ENCODE data around the gene C19orf81. TPM values are rescaled to one million over a fixed set of nuclear protein-coding genes. Genes with fewer than 3 reads are reported as not detected.

Gene C19orf81
- total and polyA plus RNA-seq, 9 of the 15 experiments (the other 6 are each of a cell fraction or from before 2014, with no cell fraction given) = 2.5 to 42.9 (median 33.0) TPM; not detected in 4

DNA sequence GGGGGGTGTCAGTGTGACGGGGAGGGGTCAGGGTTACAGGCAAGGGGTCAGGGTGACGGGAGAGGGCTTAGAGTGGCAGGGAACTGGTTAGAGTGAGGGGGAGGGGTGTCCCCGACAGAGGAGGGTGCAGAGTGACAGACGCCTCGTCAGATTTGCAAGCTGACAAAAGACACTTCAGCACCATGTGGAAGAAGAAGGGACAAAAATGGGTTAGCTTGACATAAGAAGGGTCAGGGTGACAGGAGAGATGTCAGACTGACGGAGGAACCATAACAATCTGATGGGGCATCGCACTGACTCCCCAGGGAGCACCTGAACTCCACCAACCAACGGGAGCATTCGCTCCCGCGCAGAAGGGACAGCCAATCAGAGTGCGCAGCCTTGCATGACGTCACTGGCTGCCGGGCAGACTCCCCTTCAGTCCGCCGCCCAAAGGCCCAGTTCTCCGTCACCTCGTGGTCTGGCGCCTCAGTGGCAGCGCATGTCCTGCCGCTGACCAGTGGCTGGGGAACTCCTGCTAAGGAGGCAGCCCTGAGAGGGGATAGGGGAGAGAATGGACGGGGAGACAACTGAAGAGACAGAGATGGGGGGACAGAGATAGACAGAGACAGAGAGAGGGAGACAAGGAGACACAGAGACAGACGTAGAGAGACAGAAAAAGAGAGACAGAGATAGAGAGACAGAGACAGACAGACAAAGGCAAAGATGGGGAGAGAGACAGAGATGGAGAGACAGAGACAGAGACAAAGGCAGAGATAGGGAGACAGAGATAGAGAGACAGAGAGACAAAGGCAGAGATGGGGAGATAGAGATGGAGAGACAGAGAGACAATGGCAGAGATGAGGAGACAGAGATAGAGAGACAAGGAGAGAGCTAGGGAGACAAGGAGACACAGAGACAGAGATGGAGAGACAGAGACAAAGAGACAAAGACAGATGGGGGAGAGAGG lies 30.2 kb downstream of the C19orf81 start (continued):
- TF ChIP-seq NFIX (CRISPR knock-in tag; IDR thresholded peaks at IDR 0.05; ENCODE audit: low read depth) = no peak
- no peak for TF ChIP-seq IFI16 (CRISPR knock-in tag; IDR thresholded peaks at IDR 0.05)
- no peak for TF ChIP-seq MED1 (CRISPR knock-in tag; IDR thresholded peaks at IDR 0.05; ENCODE audit: borderline replicate concordance)
- TF ChIP-seq L3MBTL2 (IDR thresholded peaks at IDR 0.05) = peak; percentile 99
- TF ChIP-seq, protein P1, sequence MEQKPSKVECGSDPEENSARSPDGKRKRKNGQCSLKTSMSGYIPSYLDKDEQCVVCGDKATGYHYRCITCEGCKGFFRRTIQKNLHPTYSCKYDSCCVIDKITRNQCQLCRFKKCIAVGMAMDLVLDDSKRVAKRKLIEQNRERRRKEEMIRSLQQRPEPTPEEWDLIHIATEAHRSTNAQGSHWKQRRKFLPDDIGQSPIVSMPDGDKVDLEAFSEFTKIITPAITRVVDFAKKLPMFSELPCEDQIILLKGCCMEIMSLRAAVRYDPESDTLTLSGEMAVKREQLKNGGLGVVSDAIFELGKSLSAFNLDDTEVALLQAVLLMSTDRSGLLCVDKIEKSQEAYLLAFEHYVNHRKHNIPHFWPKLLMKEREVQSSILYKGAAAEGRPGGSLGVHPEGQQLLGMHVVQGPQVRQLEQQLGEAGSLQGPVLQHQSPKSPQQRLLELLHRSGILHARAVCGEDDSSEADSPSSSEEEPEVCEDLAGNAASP (IDR thresholded peaks at IDR 0.05) = no peak
- TF ChIP-seq ZNF134 (CRISPR knock-in tag; conservative IDR thresholded peaks at IDR 0.05) = no peak
- TF ChIP-seq ETS2 (tag; IDR thresholded peaks at IDR 0.05; ENCODE audit: borderline replicate concordance, poor library complexity, severe bottlenecking) = no peak
- TF ChIP-seq, protein P2, sequence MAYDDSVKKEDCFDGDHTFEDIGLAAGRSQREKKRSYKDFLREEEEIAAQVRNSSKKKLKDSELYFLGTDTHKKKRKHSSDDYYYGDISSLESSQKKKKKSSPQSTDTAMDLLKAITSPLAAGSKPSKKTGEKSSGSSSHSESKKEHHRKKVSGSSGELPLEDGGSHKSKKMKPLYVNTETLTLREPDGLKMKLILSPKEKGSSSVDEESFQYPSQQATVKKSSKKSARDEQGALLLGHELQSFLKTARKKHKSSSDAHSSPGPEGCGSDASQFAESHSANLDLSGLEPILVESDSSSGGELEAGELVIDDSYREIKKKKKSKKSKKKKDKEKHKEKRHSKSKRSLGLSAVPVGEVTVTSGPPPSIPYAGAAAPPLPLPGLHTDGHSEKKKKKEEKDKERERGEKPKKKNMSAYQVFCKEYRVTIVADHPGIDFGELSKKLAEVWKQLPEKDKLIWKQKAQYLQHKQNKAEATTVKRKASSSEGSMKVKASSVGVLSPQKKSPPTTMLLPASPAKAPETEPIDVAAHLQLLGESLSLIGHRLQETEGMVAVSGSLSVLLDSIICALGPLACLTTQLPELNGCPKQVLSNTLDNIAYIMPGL (CRISPR knock-in tag; IDR thresholded peaks at IDR 0.05) = no peak
- peak; percentile 88 for TF ChIP-seq BHLHE40 (IDR thresholded peaks at IDR 0.05; ENCODE audit: low read length)
- TF ChIP-seq ILF3 (IDR thresholded peaks at IDR 0.05; ENCODE audit: borderline replicate concordance) = no peak
- TF ChIP-seq, protein P3, sequence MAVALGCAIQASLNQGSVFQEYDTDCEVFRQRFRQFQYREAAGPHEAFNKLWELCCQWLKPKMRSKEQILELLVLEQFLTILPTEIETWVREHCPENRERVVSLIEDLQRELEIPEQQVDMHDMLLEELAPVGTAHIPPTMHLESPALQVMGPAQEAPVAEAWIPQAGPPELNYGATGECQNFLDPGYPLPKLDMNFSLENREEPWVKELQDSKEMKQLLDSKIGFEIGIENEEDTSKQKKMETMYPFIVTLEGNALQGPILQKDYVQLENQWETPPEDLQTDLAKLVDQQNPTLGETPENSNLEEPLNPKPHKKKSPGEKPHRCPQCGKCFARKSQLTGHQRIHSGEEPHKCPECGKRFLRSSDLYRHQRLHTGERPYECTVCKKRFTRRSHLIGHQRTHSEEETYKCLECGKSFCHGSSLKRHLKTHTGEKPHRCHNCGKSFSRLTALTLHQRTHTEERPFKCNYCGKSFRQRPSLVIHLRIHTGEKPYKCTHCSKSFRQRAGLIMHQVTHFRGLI (CRISPR knock-in tag; IDR thresholded peaks at IDR 0.05) = no peak
- TF ChIP-seq SRSF7 (optimal IDR thresholded peaks at IDR 0.05; ENCODE audit: low read depth, low read length) = no peak
- TF ChIP-seq ZNF586 (CRISPR knock-in tag; conservative IDR thresholded peaks at IDR 0.05) = no peak
- TF ChIP-seq SRSF9 (IDR thresholded peaks at IDR 0.05; ENCODE audit: borderline replicate concordance, low read depth, low read length) = no peak
- peak; percentile 90; the same call in 1 of the 2 replicates for TF ChIP-seq HLTF (IDR thresholded peaks at IDR 0.05)
- TF ChIP-seq SP1 (CRISPR knock-in tag; IDR thresholded peaks at IDR 0.05) = no peak
- TF ChIP-seq, protein P4, sequence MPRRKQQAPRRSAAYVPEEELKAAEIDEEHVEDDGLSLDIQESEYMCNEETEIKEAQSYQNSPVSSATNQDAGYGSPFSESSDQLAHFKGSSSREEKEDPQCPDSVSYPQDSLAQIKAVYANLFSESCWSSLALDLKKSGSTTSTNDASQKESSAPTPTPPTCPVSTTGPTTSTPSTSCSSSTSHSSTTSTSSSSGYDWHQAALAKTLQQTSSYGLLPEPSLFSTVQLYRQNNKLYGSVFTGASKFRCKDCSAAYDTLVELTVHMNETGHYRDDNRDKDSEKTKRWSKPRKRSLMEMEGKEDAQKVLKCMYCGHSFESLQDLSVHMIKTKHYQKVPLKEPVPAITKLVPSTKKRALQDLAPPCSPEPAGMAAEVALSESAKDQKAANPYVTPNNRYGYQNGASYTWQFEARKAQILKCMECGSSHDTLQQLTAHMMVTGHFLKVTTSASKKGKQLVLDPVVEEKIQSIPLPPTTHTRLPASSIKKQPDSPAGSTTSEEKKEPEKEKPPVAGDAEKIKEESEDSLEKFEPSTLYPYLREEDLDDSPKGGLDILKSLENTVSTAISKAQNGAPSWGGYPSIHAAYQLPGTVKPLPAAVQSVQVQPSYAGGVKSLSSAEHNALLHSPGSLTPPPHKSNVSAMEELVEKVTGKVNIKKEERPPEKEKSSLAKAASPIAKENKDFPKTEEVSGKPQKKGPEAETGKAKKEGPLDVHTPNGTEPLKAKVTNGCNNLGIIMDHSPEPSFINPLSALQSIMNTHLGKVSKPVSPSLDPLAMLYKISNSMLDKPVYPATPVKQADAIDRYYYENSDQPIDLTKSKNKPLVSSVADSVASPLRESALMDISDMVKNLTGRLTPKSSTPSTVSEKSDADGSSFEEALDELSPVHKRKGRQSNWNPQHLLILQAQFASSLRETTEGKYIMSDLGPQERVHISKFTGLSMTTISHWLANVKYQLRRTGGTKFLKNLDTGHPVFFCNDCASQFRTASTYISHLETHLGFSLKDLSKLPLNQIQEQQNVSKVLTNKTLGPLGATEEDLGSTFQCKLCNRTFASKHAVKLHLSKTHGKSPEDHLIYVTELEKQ (CRISPR knock-in tag; IDR thresholded peaks at IDR 0.05) = no peak
- no peak for TF ChIP-seq CHCHD3 (CRISPR knock-in tag; IDR thresholded peaks at IDR 0.05)
- no peak for TF ChIP-seq HDAC6 (IDR thresholded peaks at IDR 0.05; ENCODE audit: low read depth, low read length)

All from K562 (cell line).